ENCODE data around the gene TRAM2.
A peak's percentile ranks its signal among the peaks of the same experiment; 100 is the strongest.

TRAM2 gene

DNA sequence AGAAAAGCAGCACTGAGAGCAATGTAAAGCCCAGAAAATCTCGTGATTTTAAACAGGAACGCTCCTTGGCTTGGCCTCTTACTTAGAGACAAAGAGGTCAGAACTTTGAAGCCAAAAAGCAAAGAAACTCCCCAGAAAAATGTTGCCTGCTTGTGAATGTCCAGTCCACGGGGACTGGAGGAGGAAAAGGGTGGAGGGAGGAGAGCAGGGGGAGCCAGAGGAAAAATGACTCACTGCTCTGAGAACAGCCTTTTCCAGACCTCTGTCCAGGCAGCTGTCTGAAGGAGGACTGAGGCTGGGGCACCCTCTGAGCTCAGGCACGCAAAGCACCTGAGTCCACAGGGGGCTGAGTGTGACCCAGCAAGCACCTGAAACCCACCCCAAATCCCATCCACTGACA is 64.7 kb downstream of the TRAM2 start:
- peak; percentile 94 for DNase-seq (ENCODE audit: low read depth)
- no peak for TF ChIP-seq CTCF (conservative IDR thresholded peaks at IDR 0.05; ENCODE audit: control insufficient read depth, insufficient read depth, low read depth, low read length)
- H3K4me3 ChIP-seq (ENCODE audit: control insufficient read depth, low read depth, low read length) = no peak overlapping the region

DNA sequence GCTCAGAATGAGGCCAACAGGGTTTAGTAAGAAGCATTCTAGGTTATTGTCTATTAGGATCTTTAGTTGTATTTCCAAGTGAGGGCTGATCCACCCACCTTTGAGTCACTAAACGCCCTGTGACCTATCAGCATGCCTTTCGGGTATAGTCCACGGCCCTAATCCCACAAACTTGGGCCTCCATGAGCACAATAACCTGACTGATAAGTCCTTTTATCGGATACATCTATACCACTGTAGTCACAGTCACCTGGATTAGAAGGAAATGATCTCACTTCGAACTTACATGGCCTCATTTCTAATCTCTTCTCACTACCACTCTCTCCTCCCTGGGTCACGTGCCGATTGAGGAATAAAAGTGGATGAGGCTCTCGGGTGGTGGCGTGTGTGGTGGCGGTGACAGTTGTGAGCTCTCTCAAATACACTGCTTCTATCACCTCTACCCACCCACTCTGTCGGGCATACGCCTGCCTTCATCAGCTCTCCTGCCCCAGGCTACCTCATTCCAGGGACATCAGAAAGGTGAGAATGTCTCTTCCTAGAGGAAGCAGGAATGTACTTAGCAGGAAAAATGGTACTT is 65.2 kb downstream of the TRAM2 start:
- DNase-seq (ENCODE audit: low read depth) = peak; percentile 87
- TF ChIP-seq CTCF (conservative IDR thresholded peaks at IDR 0.05; ENCODE audit: control insufficient read depth, insufficient read depth, low read depth, low read length) = no peak
- H3K4me3 ChIP-seq (ENCODE audit: control insufficient read depth, low read depth, low read length) = no peak overlapping the region

GRCh38 chr6:52511163-52511562 is 65.7 kb downstream of the TRAM2 start:
- H3K4me3 ChIP-seq (ENCODE audit: control insufficient read depth, low read depth, low read length) = no peak overlapping the region
- no peak for DNase-seq (ENCODE audit: low read depth)
- no peak for TF ChIP-seq CTCF (conservative IDR thresholded peaks at IDR 0.05; ENCODE audit: control insufficient read depth, insufficient read depth, low read depth, low read length)

- TF ChIP-seq CTCF (conservative IDR thresholded peaks at IDR 0.05; ENCODE audit: control insufficient read depth, insufficient read depth, low read depth, low read length) = no peak
- DNase-seq (ENCODE audit: low read depth) = no peak
- no peak overlapping the region for H3K4me3 ChIP-seq (ENCODE audit: control insufficient read depth, low read depth, low read length)
These were observed 66.7 kb downstream of the TRAM2 start for GRCh38 chr6:52510213-52510562.

GRCh38 chr6:52509281-52510212 is 67.3 kb downstream of the TRAM2 start:
- H3K4me3 ChIP-seq (ENCODE audit: control insufficient read depth, low read depth, low read length) = no peak overlapping the region
- TF ChIP-seq CTCF (conservative IDR thresholded peaks at IDR 0.05; ENCODE audit: control insufficient read depth, insufficient read depth, low read depth, low read length) = no peak
- peak; percentile 68 for DNase-seq (ENCODE audit: low read depth)

DNA sequence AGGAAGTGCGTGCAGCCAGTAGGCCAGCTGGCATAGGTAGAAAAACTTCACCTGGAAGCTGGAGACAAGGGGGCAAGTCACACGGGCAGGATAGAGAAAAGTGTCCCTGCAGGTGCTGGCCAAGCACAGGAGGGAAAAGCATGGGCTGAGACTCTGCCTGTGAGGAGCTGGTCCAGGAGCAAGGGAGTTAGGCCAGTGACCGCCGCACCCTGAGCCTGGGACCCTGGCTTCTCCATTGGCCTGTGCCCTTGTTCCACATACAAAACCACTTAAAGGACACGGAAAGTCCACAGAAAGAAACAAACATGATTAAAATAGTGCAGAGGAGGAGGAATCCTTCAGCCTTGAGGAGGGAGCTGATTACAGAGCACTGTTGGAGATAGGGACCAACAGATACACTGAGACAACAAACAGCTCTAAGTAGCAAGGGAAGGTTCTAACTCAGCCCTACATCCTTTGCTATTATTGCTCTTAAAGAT is 68.6 kb downstream of the TRAM2 start:
- no peak for DNase-seq (ENCODE audit: low read depth)
- TF ChIP-seq CTCF (conservative IDR thresholded peaks at IDR 0.05; ENCODE audit: control insufficient read depth, insufficient read depth, low read depth, low read length) = no peak
- no peak overlapping the region for H3K4me3 ChIP-seq (ENCODE audit: control insufficient read depth, low read depth, low read length)

Measured in fibroblast of mammary gland (primary cell).